Measurements from ENCODE around the gene SREK1IP1.
"Not testable (repeated sequence)": the region's sequence is repeated elsewhere in the genome, so short reads cannot be mapped to it uniquely, and the experiment has no call there.

Gene SREK1IP1

GRCh38 chr5:64763948-64764503 lies 4.5 kb downstream of the SREK1IP1 start:
- DNase-seq (ENCODE audit: low read depth): no peak

DNA sequence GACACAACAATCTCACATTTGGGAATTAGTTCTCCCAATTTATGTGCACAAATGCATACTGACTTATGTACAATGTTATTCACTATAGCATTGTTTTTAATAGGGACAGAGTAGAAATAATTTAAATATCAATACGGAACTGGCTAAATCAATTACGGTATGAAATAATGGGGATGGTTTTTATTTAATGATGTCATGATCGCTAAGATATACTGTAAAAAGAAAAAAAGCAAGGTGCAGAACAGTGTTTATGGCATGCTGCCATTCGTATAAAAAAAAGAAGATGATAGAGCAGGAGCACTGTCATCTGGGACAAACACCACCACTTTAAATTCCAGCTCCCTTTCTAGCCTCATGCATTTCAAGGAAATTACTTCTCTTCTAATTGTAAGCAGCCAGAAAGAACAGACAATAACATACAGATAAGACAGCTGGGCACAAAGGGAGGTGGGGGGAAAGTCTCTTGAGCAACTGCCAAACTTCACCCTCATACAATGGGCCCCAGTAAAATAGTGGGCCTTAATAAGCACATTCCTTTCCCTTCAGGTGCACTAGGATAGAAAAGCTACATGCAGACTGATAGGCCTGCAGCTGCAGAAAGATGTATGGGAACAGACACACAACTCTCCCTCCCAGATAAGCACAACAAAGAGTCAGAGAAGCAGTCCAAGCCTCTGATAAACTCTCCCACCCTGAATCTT lies 8.4 kb downstream of the SREK1IP1 start:
- DNase-seq (ENCODE audit: low read depth): no peak

DNA sequence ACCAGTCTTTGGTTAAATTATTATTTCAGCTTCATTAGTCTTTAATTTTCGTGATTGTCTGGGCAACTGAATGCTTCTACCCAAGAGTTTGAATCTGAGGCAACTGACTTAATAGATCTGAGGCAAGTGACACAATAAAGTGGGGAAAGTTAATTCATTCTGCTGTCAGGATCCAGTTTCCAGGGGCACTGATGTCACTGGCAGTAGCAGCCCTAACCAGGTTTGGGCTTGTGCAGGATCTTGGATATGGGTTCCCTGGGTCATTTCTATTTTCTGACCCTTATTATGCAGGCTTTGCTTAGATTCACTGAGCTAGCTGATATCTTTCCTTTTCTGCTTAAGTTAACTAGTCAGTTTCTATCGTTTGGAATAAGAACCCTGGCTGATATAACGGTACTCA lies 9.6 kb downstream of the SREK1IP1 start:
- no peak for DNase-seq (ENCODE audit: low read depth)

GRCh38 chr5:64754066-64754465 lies 14.4 kb downstream of the SREK1IP1 start:
- no peak for DNase-seq (ENCODE audit: low read depth)

- DNase-seq (ENCODE audit: low read depth): no peak
Measured at GRCh38 chr5:64749385-64749784, 19.1 kb downstream of the SREK1IP1 start.

DNA sequence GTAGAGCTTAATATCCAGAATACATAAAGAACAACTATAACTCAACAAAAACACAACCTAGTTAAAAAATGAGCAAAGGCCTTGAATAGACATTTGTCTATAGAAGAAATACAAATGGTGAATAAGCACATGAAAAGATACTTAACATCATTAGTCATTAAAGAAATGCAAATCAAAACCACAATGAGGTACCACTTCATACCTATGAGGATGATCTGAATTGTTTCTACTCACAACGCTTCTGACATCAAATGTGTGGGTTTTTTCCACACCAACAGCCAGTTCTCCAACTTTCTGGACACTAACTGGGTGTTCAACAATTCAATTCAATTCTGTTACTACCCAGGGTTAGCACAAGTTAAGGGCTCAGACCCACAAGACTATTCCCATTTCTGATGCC lies 22.0 kb downstream of the SREK1IP1 start:
- DNase-seq (ENCODE audit: low read depth): no peak

- DNase-seq (ENCODE audit: low read depth): no peak
Measured at GRCh38 chr5:64744914-64745313, 23.6 kb downstream of the SREK1IP1 start.

DNA sequence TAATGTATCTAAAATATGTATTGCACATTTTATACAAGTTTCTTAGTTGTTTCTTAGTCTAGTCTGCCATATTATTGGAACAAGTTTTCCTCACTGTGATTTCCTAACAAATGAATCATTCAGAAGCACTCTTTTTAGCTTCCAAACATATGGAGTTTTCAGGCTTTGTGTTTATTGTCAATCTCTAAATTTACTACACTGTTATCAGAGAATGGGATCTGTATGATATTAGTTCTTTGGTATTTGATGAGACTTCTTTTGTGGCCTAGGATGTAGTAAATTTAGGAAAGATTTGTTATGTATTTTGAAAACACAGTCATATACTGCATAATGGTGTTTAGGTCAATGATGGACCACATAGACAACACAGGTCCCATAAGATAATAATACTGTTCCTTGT lies 25.7 kb downstream of the SREK1IP1 start:
- no peak for DNase-seq (ENCODE audit: low read depth)

GRCh38 chr5:64742411-64742810 lies 26.1 kb downstream of the SREK1IP1 start:
- no peak for DNase-seq (ENCODE audit: low read depth)

GRCh38 chr5:64727150-64727549 lies 41.3 kb downstream of the SREK1IP1 start:
- DNase-seq (ENCODE audit: low read depth): no peak

DNA sequence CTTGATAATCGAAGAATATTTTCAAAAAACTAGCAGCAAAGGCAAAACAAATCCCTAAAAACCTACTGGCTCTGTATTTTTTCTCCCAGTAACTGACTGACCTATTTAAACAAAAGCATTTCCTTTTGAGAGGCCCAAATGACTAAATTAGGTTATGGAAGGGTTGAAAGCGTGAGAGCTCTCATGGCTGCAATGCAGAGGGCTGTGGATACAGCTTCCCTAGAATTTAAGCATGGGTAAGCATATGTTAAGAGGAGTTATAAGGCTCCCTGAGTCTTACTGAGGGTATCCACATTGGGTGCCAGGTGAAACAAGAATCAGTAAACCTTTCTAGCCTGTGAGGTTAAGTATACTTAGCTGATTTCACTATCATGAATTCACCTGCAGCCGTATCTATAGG lies 45.9 kb downstream of the SREK1IP1 start:
- DNase-seq (ENCODE audit: low read depth): no peak

DNA sequence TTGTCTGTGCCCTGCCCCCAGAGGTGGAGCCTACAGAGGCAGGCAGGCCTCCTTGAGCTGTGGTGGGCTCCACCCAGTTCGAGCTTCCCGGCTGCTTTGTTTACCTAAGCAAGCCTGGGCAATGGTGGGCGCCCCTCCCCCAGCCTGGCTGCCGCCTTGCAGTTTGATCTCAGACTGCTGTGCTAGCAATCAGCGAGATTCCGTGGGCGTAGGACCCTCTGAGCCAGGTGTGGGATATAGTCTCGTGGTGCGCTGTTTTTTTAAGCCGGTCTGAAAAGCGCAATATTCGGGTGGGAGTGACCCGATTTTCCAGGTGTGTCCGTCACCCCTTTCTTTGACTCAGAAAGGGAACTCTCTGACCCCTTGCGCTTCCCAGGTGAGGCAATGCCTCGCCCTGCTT lies 54.0 kb downstream of the SREK1IP1 start:
- DNase-seq (ENCODE audit: low read depth): not testable (repeated sequence)

DNA sequence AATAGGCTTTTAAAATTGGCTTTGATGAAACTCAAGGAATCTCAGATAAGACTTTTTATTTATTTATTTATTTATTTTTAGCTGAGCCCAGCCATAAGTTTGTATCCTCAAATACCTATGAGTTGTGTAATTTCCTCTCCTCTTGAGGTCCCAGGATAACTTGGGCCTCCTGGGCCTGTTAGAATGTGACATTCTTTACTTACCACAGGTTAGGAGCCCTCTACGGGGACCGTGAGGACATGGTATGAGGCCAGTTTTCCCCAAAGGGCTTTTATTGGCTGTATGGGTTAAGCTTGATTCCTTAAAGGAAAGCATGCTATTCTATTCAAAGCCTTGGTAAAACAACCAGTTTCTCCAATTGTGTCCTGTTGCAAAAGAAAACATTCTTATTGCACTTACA lies 61.3 kb downstream of the SREK1IP1 start:
- no peak for DNase-seq (ENCODE audit: low read depth)

GRCh38 chr5:64706074-64706473 lies 62.4 kb downstream of the SREK1IP1 start:
- not testable (repeated sequence) for DNase-seq (ENCODE audit: low read depth)

GRCh38 chr5:64700765-64701164 lies 67.7 kb downstream of the SREK1IP1 start:
- no peak for DNase-seq (ENCODE audit: low read depth)

- not testable (repeated sequence) for DNase-seq (ENCODE audit: low read depth)
Measured at GRCh38 chr5:64696414-64696813, 72.1 kb downstream of the SREK1IP1 start.

DNA sequence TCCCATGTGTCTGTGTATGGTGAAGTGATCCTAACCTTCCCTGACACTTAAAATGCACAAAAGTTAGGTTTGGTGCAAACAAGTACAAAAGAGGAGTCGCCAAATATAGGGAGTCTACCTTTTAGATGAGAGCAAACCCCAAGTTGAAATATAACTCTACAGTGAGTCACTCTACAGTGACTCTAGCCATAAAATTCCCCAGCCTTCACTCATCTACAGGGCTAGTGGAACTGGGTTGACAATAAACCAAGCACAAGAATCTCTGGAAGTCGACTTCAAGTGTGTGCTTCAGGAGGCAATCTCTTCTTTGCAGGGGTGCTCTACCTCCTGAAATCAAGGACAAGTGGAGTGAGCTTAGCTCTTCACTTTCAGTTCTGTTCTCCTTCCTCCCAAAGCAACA lies 74.9 kb downstream of the SREK1IP1 start:
- DNase-seq (ENCODE audit: low read depth): no peak

GRCh38 chr5:64691291-64691690 lies 77.2 kb downstream of the SREK1IP1 start:
- DNase-seq (ENCODE audit: low read depth): no peak

GRCh38 chr5:64690417-64691151 lies 77.9 kb downstream of the SREK1IP1 start, which contains the start of gene SHISAL2B:
Gene SHISAL2B, plus strand, starts transcription at chr5:64690503. Its CDS starts 121 bp downstream, at chr5:64690624.
- DNase-seq (ENCODE audit: low read depth): no peak

- DNase-seq (ENCODE audit: low read depth): no peak
Measured at GRCh38 chr5:64690104-64690416, 78.4 kb downstream of the SREK1IP1 start.

GRCh38 chr5:64688965-64689364 lies 79.5 kb downstream of the SREK1IP1 start:
- no peak for DNase-seq (ENCODE audit: low read depth)

- DNase-seq (ENCODE audit: low read depth): no peak
Measured at GRCh38 chr5:64688391-64688790, 80.1 kb downstream of the SREK1IP1 start.

DNA sequence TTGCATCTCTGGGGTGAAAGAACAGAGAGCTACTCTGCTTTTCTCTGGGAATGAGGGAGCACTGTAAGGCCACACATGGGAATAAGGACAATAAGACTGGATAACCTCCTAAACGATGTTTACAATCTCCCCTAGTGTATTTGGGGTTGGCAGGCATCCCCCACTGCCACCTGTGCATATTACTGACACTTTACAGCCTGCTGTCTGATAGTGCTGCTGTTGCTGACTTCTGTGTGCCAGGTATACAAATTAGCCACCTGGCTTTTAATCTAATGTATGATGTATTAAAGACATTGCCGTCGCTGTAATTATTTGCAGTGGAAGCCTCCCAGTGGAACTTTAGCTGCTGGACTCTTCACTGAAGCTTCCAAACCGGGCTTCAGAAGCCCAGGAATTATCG lies 82.6 kb downstream of the SREK1IP1 start:
- no peak for DNase-seq (ENCODE audit: low read depth)

All from stimulated activated CD8-positive, alpha-beta memory T cell treated with anti-CD3 and anti-CD28 coated beads, Interleukin-4, amount 100 ng/mL, for 24 hours (primary cell).